Stimulated activated CD8-positive, alpha-beta memory T cell treated with anti-CD3 and anti-CD28 coated beads, Interleukin-2, amount 100 ng/mL, for 1 hour (primary cell): ENCODE measurements around the gene MEG3.

ENCODE experiments used
- DNase-seq, 2 donors: peaks; one replicate each; pipeline ENCODE4 v3.0.0-alpha.2; 2020; ENCODE audit warnings: low read depth in 2 of 2

The MEG3 gene

DNA sequence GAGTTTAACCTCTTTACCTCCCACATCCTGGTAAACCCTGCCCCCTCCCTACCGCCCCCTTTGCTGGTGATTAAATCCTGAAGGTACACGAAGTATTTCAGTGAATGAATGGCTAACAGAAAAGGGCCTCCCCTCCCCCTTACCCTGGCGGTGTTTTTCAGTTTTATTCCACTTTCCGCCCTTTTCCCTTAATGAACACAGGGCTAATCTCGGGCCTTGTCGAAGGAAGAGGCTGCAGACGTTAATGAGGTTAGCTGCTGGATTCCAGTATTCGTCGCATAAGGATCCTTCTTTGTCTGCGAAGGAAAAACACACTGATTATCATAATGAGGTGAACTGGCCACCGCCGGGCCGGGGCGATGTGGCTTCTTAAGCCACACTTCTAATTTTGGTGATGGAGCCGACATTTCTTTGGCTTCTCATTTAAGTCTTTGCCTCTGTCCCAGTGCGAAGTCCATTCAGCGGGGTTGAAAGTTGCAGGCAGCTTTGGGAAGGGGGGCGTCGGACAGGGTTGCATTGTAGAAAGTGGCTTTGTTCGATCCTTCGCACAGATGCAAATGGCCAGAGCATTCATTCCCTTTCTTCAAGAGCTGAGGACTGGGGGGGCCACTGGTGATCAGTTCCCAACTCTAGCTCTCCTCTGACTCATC, 6.5 kb downstream of the MEG3 start:
- DNase-seq = no peak

DNA sequence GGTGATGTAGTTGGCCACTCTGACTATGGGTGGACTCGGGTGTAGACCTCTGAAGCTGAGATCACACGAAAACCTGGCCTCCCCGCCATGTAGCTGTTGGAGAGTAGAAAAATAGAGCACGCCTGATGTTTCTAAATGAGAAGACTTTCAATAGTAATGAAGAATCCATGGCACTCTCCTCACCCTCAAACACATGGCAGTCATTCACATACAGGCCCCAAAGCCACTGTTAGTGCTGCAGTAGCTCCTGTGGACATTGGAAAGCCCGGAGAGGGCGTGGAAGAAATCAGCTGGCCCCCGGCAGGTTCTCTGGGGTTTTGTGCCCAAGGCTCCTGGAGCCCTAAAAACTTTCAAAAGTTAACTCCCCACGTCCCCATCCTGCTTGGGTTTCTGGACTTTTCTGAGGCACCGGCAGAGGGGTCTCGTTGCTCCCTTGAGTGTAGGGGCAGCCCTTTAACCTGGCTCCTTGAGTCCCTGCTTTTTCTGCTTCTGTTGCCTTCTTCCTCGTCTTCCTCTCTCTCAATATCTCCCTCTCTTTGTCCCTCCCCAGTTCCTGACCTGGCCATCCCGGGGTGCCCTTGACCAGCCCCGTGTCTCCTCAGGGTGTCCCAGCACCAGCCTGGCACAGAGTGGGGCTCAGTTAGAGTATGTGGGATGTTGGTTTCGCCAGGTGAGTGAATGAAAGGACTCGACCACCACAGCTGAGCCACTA, 8.3 kb downstream of the MEG3 start:
- no peak for DNase-seq

DNA sequence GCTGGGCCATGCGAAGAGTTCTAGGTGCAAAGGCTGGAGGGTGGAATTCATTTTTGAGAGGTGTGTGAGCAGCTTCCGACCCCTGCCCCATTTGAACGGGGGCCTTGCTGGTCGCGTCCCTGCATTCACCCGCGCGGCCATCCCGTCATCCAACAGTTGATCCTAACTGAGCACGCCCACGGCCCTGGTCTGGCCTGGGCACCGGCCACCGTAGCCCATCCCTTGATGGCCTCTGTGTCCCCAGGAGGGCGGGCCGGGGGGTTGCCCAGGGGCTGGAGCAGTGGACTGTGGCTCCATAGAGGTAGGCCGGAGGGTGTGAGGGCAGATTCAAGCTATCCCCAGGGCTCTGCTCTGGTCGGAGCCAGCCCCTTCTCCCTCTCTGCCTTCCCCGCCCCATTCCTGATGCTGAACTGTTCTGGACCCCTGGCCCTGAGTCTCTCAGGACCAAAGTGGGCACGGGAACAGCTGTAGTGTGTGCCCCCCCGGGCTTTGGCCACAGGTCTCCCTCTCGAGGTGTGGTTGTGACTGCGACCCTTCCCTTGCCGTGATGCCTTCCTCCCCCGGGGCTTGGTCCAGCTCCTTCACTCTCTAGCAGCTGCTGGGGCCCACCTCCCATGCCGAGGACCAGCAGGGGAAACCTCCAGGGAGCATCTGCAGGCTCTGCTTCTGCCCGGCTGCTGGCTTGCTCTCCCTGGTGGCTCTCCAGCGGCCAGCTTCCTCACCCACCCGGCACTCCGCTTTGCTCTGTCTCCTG, 9.1 kb downstream of the MEG3 start:
- DNase-seq = no peak

DNA sequence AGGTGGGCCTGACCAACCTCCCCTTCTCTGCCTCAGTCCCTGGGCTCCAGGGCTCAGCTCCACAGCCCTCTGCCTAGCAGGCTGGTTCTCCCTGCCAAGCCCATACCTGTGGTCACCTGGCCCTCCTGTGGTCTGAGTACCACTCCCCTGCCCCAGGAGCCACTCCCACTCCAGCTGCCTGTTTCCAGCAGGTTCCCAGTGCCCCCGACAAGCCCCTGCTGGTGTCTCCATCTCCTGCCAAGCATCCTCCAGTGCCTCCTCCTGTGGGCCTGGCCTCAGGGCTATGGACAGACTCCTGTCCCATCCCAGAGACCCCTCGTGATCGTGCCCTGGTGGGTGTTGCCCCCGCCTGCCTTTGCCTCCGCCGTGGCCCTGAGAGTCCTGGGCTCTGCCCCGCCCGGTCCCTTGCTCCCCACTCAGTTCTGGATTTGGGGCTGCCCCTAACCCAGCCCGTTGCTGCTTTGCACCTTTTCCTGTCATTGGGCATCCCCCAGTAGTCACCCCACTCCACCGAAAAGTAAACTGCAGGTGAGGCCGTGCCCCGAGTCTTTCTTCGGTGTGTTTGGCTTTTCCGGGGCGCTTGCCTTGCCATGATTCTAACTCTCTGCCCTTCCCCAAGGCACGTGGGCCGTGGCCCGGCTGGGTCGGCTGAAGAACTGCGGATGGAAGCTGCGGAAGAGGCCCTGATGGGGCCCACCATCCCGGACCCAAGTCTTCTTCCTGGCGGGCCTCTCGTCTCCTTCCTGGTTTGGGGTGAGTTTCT, 9.8 kb downstream of the MEG3 start:
- no peak for DNase-seq

DNA sequence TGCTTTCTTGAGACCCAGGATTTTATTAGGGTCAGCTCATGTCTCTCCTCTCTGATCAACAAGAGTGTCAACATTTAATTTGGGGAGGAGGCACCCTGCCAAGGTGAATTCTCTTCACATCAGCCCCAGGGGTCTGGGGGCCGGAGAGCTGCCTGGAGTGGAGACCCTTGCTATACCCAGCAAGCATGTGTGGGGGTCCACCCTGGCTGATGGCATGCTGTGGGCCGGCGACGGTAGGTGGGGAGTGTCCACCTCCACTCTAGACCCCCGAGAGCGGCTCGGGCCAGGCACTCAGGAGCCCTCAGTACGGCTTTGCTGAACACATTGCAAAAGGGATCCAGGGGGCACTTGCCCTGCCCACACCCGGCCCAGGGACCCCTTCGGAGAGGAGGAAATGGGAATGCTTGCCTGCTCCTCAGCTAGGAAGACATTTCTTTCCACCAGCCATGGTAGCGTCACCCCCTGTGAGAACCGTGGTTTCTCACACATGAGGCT, 10.4 kb downstream of the MEG3 start:
- no peak for DNase-seq

DNA sequence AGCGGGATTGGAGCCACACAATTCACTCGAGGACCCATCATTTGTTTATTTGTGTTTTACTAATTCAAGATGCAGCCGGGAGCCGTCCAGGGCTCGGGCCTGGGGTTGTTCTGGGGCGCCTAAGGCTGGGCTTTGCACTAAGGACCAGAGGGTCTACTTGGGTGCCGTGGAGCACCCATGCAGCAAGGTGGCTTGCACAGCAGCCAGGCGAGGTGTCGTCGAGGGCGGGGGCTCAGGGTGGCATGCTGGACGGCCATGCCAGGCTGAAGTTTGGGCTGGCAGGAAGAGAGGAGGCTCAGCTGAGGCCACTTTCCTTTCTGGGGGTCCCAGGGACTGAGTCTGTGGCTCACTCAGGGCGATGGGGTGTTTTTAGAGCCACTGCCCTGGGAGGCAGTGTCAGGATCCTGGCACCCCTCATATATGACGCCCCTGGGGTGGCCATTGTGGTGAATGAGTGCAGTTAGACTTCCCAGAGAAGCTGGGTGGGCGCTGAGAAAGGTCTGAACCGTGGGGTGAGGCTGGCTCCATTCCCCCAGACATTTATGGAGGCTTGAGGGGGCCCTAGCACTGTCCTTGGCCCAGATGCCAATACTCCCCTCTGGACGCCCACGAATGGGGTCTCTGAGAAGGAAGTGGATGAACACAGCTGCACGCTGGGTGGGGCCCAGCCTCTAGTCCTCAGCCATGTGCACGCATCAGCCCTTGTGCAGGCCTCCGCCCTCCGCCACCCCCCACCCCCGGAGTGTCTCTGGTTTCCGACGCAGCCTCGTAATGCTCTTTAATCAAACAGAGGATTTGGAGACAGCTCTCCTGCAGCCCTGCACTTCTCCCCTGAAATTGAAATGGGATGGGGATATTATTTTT, 11.3 kb downstream of the MEG3 start:
- DNase-seq = no peak

DNA sequence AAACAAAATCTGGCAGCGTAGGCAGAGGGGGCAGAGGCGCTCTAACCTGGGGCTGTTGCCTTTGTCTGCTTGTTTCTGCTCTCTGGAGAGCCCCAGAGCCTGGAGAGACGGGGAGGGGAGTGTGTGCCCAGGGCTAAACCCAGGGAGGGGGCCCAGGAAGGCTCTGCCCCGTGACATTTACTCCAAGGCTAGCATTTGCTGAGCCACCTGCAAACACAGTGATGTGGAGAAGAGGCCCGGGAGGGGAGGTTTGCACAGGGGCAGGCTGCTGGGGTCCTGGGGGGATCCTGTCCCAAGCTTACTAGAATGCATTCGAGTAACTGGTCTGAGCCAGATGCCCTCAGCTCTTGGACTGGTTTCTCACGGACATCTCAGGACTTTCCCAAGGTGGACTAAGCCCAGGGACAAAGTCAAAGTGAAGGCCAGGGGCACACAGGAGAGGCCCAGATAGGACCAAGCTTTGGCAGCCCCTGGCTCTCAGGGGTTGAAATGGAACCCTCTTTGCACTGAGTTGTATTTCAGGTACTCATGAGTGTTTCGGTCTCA, 12.0 kb downstream of the MEG3 start:
- DNase-seq = no peak

DNA sequence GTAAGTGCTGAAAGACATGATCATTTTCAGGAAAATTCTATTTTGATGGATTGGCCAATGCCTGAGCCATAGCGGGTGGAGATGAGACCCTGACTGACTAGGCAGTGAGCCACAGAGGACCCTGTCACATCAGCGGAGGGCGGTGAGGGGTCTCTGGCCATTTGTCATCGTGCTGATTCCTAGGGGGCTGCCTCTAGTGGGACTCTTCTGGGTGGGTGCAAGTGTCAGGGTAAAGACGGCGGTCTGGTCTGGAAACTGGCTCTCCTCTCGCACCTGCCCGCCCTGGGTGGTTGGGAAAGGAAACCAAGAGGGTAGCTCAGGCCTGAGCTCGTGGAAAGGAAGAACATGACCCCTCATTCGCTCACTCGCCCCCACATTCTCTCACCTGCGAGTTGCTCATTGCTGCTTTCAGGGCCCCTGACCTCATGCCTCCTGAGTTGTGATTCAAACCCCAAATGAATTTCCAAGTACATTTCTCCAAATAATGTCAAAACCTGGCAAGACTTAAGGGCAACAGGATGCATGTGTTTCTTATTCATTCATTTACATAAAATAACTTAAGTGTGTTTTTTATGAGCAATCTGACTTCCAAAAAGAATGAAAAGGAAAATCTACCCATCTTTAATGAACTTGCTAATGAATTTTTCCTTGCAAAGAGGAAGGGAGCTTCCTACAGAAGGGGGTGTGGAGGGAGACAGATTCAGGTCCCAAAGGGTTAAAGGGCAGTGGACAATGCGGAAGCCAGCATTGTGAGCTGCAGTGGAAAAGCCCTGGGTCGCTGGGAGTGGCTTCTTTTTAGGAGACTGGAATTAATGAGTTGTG, 12.8 kb downstream of the MEG3 start:
- no peak for DNase-seq

DNA sequence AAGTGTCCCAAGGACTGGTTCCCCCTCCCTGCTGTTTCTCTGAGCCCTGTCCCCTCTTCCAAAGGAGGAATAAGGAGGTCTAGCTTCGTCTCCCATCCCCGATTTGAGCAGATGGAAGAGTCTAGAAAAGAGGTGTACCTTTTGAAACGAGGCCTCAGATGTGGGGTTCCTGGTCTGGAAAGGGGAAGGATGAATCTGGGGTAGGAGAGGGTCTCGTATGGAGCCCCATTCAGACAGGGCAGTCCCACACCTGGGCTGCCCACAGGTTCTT, 13.3 kb downstream of the MEG3 start:
- no peak for DNase-seq

DNA sequence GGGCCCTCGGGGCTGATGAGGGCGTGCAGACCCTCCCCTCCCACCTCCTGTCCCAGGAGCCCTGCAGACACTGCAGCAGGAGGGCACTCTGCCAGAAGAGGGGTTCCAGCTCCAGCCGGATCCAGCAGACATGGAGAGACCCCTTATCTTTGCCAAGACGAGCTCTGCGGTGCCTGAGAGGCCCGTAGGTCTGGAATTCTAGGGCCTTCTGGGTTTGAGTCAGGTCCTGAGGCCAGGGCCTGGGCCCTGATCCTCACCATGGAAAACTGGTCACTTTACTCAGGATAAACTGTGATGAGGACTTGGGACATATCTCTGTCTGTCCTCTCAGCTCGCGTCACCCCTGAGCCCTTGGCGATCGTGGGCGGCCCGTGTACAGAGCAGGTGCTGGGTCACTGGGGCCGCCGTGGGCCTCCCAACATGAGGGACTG, 13.8 kb downstream of the MEG3 start:
- DNase-seq = no peak

DNA sequence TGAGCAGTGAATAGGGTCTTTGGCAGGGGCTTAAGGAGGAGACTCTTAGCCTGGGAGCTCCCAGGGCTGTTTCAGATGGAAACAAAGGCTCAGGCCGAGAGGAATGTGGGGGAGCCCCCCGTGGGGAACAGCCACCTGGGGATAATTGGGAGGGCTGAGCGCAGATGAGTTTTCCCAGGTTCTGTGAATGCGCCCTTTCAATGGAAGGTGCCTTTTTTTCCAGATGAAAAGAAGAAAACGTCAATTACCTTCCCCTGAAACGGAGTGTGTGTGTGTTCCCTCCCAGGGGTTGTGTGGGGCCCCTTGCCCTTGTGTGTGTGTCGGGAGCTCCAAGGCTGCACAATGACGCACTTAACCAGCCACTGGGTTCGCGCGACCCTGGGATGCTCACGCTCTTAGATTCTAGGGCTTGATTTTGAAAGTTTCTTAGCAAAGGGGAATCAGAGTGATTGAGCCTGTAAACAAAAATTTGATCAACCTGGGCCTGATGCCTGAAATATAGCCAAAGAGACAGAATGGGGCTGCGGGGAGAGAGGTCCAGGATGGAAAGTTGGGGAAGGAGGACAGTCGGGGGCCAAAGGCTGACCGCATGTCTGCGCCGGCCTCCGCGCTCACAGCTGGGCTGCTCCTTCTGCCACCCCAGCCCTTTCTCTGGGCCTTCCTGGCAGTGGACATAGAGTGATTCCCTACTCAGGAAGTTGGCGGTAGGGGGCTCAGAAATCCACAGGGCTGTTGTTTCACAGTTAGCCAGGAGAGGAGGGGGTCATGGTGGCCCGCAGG, 14.6 kb downstream of the MEG3 start:
- no peak for DNase-seq

DNA sequence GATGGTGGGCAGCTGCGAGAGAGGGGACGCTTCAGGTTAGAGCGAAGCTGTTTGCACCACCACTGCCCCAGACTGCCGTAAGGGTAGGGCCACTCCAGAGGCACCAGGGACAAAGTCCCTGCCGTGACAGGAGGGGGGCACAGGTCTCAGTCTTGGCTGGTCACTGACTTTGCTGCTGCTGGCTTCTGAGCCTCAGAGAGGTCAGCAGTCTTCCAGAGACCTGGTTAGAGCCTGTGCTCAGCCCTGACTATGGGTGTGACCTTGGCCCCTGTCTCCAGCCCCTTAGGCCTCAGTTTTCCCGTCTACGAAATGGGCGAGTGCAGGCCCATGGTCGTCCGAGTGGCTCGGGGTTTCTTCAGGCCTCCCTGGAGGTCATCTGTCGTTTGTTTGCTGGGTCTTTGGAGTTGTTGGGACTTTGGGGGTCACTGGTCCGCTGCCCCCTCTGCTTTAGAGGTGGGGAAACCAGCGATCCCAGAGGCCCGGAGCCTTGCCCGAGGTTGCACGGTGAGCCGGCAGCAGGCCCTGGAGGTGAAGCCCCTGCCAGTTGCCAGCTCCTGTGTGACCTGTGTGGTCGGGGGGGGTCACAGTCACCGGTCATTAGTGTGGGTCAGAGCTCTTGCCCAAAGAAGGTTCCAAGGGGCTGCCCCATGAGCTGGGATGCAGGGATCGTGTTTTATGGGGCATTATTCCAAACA, 15.3 kb downstream of the MEG3 start:
- no peak for DNase-seq

DNA sequence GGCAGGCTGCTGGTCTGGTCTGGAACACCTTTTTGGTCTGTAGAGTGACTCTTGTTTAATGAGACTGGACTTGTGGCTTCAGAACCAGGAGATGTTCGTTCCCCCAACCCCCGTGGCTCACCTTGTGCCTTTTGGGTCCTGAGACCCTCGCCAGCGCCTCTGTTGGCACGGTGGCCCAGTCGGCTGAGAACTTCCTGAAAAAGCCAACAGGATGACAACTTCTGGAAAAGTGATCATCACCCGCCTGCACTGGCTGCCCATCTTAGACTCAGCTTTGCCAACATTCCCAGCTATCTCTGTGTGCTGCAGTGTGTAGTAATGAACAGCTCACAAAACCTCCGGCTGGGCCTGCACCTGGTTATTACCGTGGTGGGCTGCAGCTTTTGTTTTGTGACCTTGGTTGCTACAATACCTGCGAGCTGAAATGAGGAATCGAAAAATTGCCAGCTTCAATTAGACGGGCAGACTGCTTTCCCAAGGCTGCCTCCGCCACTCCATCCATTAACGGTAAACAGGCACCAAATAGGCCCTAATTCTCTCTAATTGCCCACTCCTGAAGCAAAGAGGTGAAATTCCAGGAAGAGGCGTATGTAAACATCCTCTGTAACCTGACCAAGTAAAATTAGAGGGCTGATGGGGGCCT, 16.0 kb downstream of the MEG3 start:
- DNase-seq = no peak

DNA sequence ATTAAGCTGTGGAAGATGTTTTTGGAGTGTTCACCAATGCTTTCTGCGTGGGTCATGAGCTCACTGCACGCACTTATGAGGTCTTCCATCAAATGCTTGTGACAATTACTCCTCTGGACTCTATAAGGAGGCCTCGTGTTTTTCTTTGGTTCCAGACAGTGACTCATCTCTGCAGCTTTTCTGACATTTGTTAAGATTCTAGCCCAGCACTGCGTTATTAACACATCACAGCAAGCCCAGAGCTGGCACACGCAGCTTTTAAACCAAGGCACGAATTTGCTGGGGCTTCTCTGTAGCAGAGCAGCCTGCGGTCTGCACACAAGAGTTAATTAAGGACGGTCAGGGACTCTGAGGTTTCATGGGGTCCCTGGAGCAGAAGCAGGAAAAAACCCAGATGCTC, 16.9 kb downstream of the MEG3 start:
- DNase-seq = no peak

DNA sequence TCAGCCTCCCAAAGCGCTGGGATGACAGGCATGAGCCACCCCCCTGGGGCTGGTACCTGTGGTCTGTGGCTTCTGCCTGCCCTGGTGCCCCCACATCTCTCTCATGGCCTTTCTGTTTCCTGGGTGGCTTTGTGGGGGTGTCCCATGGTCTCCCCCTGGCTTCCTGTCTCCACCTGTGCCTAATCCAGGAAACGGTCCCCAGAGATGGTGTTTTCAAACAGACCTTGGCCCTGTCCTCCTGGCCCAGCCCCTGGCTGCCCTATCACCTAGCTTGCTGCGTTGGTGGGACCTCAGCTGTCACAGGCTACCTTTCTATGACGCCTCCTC, 18.1 kb downstream of the MEG3 start:
- no peak for DNase-seq

DNA sequence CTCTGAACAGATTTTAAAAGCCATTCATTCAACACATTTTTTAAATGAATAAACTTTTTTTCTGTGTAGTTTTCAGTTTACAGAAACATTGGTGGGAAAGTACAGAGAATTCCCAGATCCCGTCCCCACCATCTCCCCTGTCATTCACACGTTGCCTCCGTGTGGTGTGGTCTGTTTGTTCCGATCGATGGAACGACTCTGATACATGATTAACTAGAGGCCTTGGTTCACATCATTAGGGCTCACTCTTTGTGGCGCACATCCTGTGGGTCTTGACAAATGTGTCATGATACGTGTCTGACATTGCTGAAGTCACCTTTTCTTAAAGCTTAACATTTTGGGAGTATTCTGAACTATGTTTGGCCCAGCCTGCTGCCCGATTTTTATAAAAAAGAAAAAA, 18.5 kb downstream of the MEG3 start:
- DNase-seq = no peak

DNA sequence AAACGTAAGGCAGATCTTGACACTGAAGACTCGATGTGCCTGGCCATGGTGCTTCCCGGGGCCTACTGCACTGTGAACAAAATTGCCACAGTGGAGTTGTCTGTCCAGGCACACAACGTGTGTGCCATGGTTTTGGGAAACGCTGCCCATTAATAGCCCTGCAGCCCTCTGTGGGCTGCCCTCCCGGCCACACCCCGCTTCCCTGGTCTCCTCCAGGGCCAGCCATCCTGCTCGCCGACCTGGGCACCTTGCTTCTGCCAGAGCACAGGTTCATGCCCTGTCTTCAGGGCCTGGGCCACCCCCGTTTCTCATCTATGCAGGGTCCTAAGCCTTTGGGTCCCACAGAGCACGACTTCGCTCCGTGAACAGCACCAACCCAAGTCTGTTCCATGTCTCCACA, 18.9 kb downstream of the MEG3 start:
- DNase-seq = no peak

DNA sequence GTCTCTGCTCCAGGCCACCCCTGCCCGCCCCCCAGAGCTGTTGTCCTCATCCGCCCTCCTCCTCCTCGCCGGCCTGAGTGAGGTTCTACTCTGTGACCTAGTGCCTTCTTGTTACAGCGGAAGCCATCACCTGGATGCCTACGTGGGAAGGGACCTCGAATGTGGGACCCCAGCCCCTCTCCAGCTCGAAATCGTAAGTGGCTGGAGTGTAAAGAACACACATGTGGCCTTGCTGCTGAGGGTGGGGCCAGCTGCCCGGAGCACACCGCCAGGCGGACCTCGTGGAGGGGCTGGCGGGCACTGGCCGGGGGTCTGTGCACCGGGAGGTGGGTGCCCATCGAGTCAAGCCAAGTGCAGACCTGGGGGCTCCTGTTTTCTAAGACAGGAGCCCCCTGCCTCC, 19.4 kb downstream of the MEG3 start:
- DNase-seq = no peak
